Activated naive CD8-positive, alpha-beta T cell treated with anti-CD3 and anti-CD28 coated beads, Interleukin-2, amount 50 U/mL, for 16 hours (primary cell): Measurements from ENCODE around the gene CEP55.
"Not testable (repeated sequence)": the region's sequence is repeated elsewhere in the genome, so short reads cannot be mapped to it uniquely, and the experiment has no call there.

Experiments used
- DNase-seq: peaks from one replicate; pipeline ENCODE4 v3.0.0-alpha.2; 2020; ENCODE audit warnings: low read depth, low spot score

The CEP55 gene

GRCh38 chr10:93496322-93497041, at the start of gene CEP55:
CEP55 (plus strand) TSS chr10:93496612; CDS start chr10:93500052, 3,440 bp downstream.
- DNase-seq = peak; percentile 88

GRCh38 chr10:93447019-93447418, 49.4 kb upstream of the CEP55 start:
- DNase-seq = no peak

- DNase-seq = no peak
Observed at GRCh38 chr10:93447970-93448369, 48.4 kb upstream of the CEP55 start.

GRCh38 chr10:93451244-93451947, 45.0 kb upstream of the CEP55 start:
- DNase-seq = no peak

- no peak for DNase-seq
Observed at GRCh38 chr10:93452143-93452542, 44.3 kb upstream of the CEP55 start.

- DNase-seq = no peak
Observed at GRCh38 chr10:93454146-93454545, 42.3 kb upstream of the CEP55 start.

- DNase-seq = no peak
Observed at GRCh38 chr10:93454736-93455135, 41.7 kb upstream of the CEP55 start.

- DNase-seq = no peak
Observed at GRCh38 chr10:93456480-93456879, 39.9 kb upstream of the CEP55 start.

- DNase-seq = no peak
Observed at GRCh38 chr10:93457511-93457910, 38.9 kb upstream of the CEP55 start.

- no peak for DNase-seq
Observed at GRCh38 chr10:93458821-93459257, 37.6 kb upstream of the CEP55 start.

GRCh38 chr10:93459466-93459865, 36.9 kb upstream of the CEP55 start:
- no peak for DNase-seq

- no peak for DNase-seq
Observed at GRCh38 chr10:93461109-93461806, 35.2 kb upstream of the CEP55 start.

GRCh38 chr10:93461807-93462178, 34.6 kb upstream of the CEP55 start:
- DNase-seq = no peak

GRCh38 chr10:93462371-93462770, 34.0 kb upstream of the CEP55 start:
- DNase-seq = no peak

- DNase-seq = no peak
Observed at GRCh38 chr10:93462881-93463280, 33.5 kb upstream of the CEP55 start.

- DNase-seq = no peak
Observed at GRCh38 chr10:93463723-93464476, 32.5 kb upstream of the CEP55 start.

- DNase-seq = no peak
Observed at GRCh38 chr10:93464776-93465388, 31.5 kb upstream of the CEP55 start.

- DNase-seq = no peak
Observed at GRCh38 chr10:93465806-93466675, 30.4 kb upstream of the CEP55 start.

- not testable (repeated sequence) for DNase-seq
Observed at GRCh38 chr10:93467635-93468034, 28.8 kb upstream of the CEP55 start.

GRCh38 chr10:93468461-93469213, 27.8 kb upstream of the CEP55 start:
- no peak for DNase-seq
